Mesodermal cell (in vitro differentiated cells): ENCODE data around the gene PKNOX2.

Experiments used
- H3K27ac ChIP-seq: 2 replicates; pipeline ENCODE4 v1.7.0; 2013; ENCODE audit warnings: mild to moderate bottlenecking, low read depth, low read length, moderate library complexity; ENCODE audit not compliant: severe bottlenecking
- H3K36me3 ChIP-seq: 2 replicates; pipeline ENCODE4 v1.7.1; 2013; ENCODE audit warnings: mild to moderate bottlenecking, low read length, moderate library complexity; ENCODE audit not compliant: control insufficient read depth, insufficient read depth
- H3K4me1 ChIP-seq: one replicate; pipeline ENCODE4 v1.7.1; 2013; ENCODE audit warnings: mild to moderate bottlenecking, low read length; ENCODE audit not compliant: insufficient read depth, control insufficient read depth, poor library complexity, severe bottlenecking
- H3K4me3 ChIP-seq: 2 replicates; pipeline ENCODE4 v1.7.0; 2013; ENCODE audit warnings: low read length, control low read depth, mild to moderate bottlenecking; ENCODE audit not compliant: insufficient read depth, poor library complexity, severe bottlenecking; ENCODE audit errors: extremely low read depth
- H3K9me3 ChIP-seq: 2 replicates; pipeline ENCODE4 v1.7.1; 2013; ENCODE audit warnings: mild to moderate bottlenecking, low read length, moderate library complexity; ENCODE audit not compliant: control insufficient read depth
- WGBS, 2 experiments: methylation state at CpG; one replicate each; pipeline ENCODE4 v1.1.5; 2013; ENCODE audit warnings: missing lambda C conversion rate in 2 of 2; ENCODE audit not compliant: insufficient coverage in 2 of 2; 5-methylcytosine and 5-hydroxymethylcytosine counted together

Gene PKNOX2

GRCh38 chr11:125138966-125139365, 25.6 kb upstream of the PKNOX2 start:
- Histone ChIP-seq H3K4me1 (peaks cover 9% of the 10 kb centered on the region), H3K36me3 (no peaks in the 10 kb centered on the region), H3K9me3 (no peaks in the 10 kb centered on the region), H3K4me3 (no peak overlapping the region), H3K27ac (no peak overlapping the region)
- 89 to 100% methylated on average over 1 to 6 of the region's 8 CpGs for WGBS, 2 experiments

- Histone ChIP-seq H3K4me3 (no peak overlapping the region), H3K9me3 (no peaks in the 10 kb centered on the region), H3K36me3 (no peaks in the 10 kb centered on the region), H3K27ac (peak overlapping the region; percentile 45), H3K4me1 (peaks cover 9% of the 10 kb centered on the region)
- WGBS, 2 experiments = 58 to 69% methylated on average over 2 to 3 of the region's 3 CpGs
These were observed 24.8 kb upstream of the PKNOX2 start for GRCh38 chr11:125139778-125140177.

- peak overlapping the region; percentile 45 for H3K27ac ChIP-seq
These were observed 24.3 kb upstream of the PKNOX2 start for GRCh38 chr11:125140233-125140632.

GRCh38 chr11:125141178-125141577, 23.4 kb upstream of the PKNOX2 start:
- H3K4me3 ChIP-seq = no peak overlapping the region
- WGBS, 2 experiments = 26 to 42% methylated on average over 5 to 12 of the region's 12 CpGs

More at GRCh38 chr11:125140233-125140632, 24.3 kb upstream of the PKNOX2 start:
- Histone ChIP-seq H3K9me3 (no peaks in the 10 kb centered on the region), H3K4me1 (peaks cover 9% of the 10 kb centered on the region), H3K36me3 (no peaks in the 10 kb centered on the region), H3K4me3 (no peak overlapping the region)
- WGBS, 2 experiments = 29 to 37% methylated on average over 6 of the region's 8 CpGs

GRCh38 chr11:125141686-125142535, 22.6 kb upstream of the PKNOX2 start:
- peaks cover 9% of the 10 kb centered on the region for H3K4me1 ChIP-seq
- no peaks in the 10 kb centered on the region for H3K9me3 ChIP-seq
- WGBS, 2 experiments = 33 to 40% methylated on average over 12 to 14 of the region's 18 CpGs
- H3K36me3 ChIP-seq = no peaks in the 10 kb centered on the region
- no peak overlapping the region for H3K4me3 ChIP-seq
- H3K27ac ChIP-seq = no peak overlapping the region

More at GRCh38 chr11:125141178-125141577, 23.4 kb upstream of the PKNOX2 start:
- Histone ChIP-seq H3K9me3 (no peaks in the 10 kb centered on the region), H3K4me1 (peaks cover 9% of the 10 kb centered on the region), H3K27ac (no peak overlapping the region), H3K36me3 (no peaks in the 10 kb centered on the region)

GRCh38 chr11:125146232-125146631, 18.3 kb upstream of the PKNOX2 start:
- Histone ChIP-seq H3K36me3 (no peaks in the 10 kb centered on the region), H3K4me3 (no peak overlapping the region), H3K9me3 (no peaks in the 10 kb centered on the region), H3K27ac (no peak overlapping the region), H3K4me1 (peaks cover 4% of the 10 kb centered on the region)
- WGBS, 2 experiments = no CpG with 5 or more reads among the region's 1 CpG

GRCh38 chr11:125147280-125147679, 17.3 kb upstream of the PKNOX2 start:
- Histone ChIP-seq H3K4me1 (no peaks in the 10 kb centered on the region), H3K4me3 (no peak overlapping the region), H3K27ac (no peak overlapping the region), H3K36me3 (no peaks in the 10 kb centered on the region), H3K9me3 (no peaks in the 10 kb centered on the region)
- 79 to 98% methylated on average over 3 to 4 of the region's 6 CpGs for WGBS, 2 experiments

GRCh38 chr11:125148011-125148410, 16.5 kb upstream of the PKNOX2 start:
- Histone ChIP-seq H3K4me3 (no peak overlapping the region), H3K27ac (no peak overlapping the region), H3K9me3 (no peaks in the 10 kb centered on the region), H3K36me3 (no peaks in the 10 kb centered on the region), H3K4me1 (no peaks in the 10 kb centered on the region)

GRCh38 chr11:125148743-125149142, 15.8 kb upstream of the PKNOX2 start:
- H3K27ac ChIP-seq = no peak overlapping the region

GRCh38 chr11:125153837-125154236, 10.7 kb upstream of the PKNOX2 start:
- Histone ChIP-seq H3K4me1 (no peaks in the 10 kb centered on the region), H3K27ac (peak overlapping the region; percentile 32), H3K36me3 (no peaks in the 10 kb centered on the region), H3K4me3 (no peak overlapping the region), H3K9me3 (no peaks in the 10 kb centered on the region)
- 86 to 88% methylated on average over 2 of the region's 2 CpGs for WGBS, 2 experiments

More at GRCh38 chr11:125148743-125149142, 15.8 kb upstream of the PKNOX2 start:
- H3K4me3 ChIP-seq = no peak overlapping the region
- H3K9me3 ChIP-seq = no peaks in the 10 kb centered on the region
- no peaks in the 10 kb centered on the region for H3K36me3 ChIP-seq
- no peaks in the 10 kb centered on the region for H3K4me1 ChIP-seq
- WGBS, 2 experiments = 89 to 90% methylated on average over 4 to 5 of the region's 5 CpGs

- 66 to 74% methylated on average over 4 to 6 of the region's 7 CpGs for WGBS, 2 experiments
- Histone ChIP-seq H3K36me3 (no peaks in the 10 kb centered on the region), H3K4me3 (no peak overlapping the region), H3K4me1 (no peaks in the 10 kb centered on the region), H3K9me3 (no peaks in the 10 kb centered on the region), H3K27ac (peak overlapping the region; percentile 32)
These were observed 10.0 kb upstream of the PKNOX2 start for GRCh38 chr11:125154378-125155099.
